Right lobe of liver (tissue), 6 donors: ENCODE data around the gene MYO10. TPM values are rescaled to one million over a fixed set of nuclear protein-coding genes. Genes with fewer than 3 reads are reported as not detected.

Source experiments
- ATAC-seq, 4 donors: fragments of 200-7000 bp; cut with Tn5 transposase; one replicate each; pipeline ENCODE4 v1.9.1; 2020; ENCODE audit warnings: mild to moderate bottlenecking in 4 of 4, moderate library complexity in 4 of 4
- DNase-seq, 3 donors: peaks; one replicate each; pipeline ENCODE4 v3.0.0-alpha.2; 2020
- H3K27ac ChIP-seq, 3 donors: fragments of 200-600 bp; one replicate each; pipeline ENCODE4 v1.8.0; 2022
- H3K27me3 ChIP-seq, 2 donors: fragments of 200-600 bp; one replicate each; pipeline ENCODE4 v1.8.0; 2022
- H3K36me3 ChIP-seq, 4 donors: fragments of 200-600 bp; sonication (generic) in 1 of 4; one replicate each; pipeline versions ENCODE4 v1.5.1 to v1.8.0; 2017 to 2022; ENCODE audit warnings: control low read depth in 1 of 4
- H3K4me1 ChIP-seq, 4 donors: fragments of 200-600 bp; sonication (generic) in 1 of 4; one replicate each; pipeline versions ENCODE4 v1.5.1 to v1.8.0; 2017 to 2022; ENCODE audit warnings: control low read depth in 1 of 4
- H3K4me3 ChIP-seq, 3 donors: fragments of 200-600 bp; one replicate each; pipeline ENCODE4 v1.8.0; 2022
- H3K9me3 ChIP-seq, 4 donors: fragments of 200-600 bp; sonication (generic) in 1 of 4; one replicate each; pipeline versions ENCODE4 v1.5.1 to v1.8.0; 2017 to 2022; ENCODE audit warnings: control low read depth in 1 of 4
- CTCF ChIP-seq, 4 donors: fragments of 200-600 bp in 3 of 4; fragments of 450-650 bp in 1 of 4; IDR thresholded peaks; one replicate each; pipeline versions ENCODE4 v1.5.1 to v1.8.0; 2016 to 2022; ENCODE audit warnings: antibody characterized with exemption in 4 of 4, mild to moderate bottlenecking in 2 of 4
- POLR2A ChIP-seq: fragments of 450-650 bp; IDR thresholded peaks from one replicate; pipeline ENCODE4 v1.6.1; 2017; ENCODE audit warnings: antibody characterized with exemption, mild to moderate bottlenecking
- WGBS: methylation state at CpG from one replicate; pipeline ENCODE4 v1.1.6; 2018; ENCODE audit warnings: low coverage, low lambda C conversion rate; ENCODE audit not compliant: insufficient coverage; ENCODE audit errors: missing lambda C conversion rate; 5-methylcytosine and 5-hydroxymethylcytosine counted together
- intact Hi-C, 2 donors: fragments of 100-400 bp; cut with DNase I; formaldehyde crosslinking; loops; one replicate each; pipeline versions ENCODE4 v1.11.2 to v1.14.1; 2022
- total RNA-seq, 6 experiments: library from RNA; depleted of rRNA in 2 of 6; stranded (reverse); fragments of >200 nt in 2 of 6; fragmentation: NEBNext Ultra II Directional in 3 of 6; extraction: Animal tissue kit (Norgen Biotek cat#: 25700) in 3 of 6; gene quantifications; one replicate each; pipeline versions ENCODE4 v1.1.0 to v1.2.4, GENCODE V29; 2016 to 2023
- donor health status: DM: no; HTN: yes; CAD: no.
- donor health status: DM: no; HTN: no; CAD: no.
- donor health status: DM: no; HTN: no; CAD: no.
- donor health status: DM: no; HTN: yes; CAD: no.
- donor health status: DM: no; HTN: yes; CAD: no.

The MYO10 gene
- total RNA-seq, 6 experiments from 2014 or later = 3.9 to 13.1 (median 6.9) TPM

DNA sequence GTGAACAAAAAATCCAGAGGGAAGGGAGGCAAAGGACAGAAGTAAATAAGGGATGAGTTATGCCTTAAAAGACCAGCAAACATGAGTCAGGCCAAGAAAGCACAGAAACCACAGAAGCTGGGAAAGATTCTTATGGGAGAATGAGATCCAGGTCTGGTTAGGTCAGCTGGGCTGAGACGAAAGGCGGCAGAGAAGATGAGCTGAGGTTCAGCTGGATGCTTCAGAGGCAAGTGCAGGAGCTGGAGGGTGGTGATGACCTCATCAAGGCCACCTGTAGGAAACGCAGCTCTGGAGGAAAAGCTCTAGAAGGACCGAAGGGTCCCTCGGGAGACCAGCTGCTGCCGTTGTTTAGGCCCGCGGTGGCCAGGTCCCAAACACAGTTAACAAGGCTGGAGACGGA is 152.0 kb downstream of the MYO10 start:
- Histone ChIP-seq H3K36me3 (no peaks in the 10 kb centered on the region), H3K27ac (no peak overlapping the region)

DNA sequence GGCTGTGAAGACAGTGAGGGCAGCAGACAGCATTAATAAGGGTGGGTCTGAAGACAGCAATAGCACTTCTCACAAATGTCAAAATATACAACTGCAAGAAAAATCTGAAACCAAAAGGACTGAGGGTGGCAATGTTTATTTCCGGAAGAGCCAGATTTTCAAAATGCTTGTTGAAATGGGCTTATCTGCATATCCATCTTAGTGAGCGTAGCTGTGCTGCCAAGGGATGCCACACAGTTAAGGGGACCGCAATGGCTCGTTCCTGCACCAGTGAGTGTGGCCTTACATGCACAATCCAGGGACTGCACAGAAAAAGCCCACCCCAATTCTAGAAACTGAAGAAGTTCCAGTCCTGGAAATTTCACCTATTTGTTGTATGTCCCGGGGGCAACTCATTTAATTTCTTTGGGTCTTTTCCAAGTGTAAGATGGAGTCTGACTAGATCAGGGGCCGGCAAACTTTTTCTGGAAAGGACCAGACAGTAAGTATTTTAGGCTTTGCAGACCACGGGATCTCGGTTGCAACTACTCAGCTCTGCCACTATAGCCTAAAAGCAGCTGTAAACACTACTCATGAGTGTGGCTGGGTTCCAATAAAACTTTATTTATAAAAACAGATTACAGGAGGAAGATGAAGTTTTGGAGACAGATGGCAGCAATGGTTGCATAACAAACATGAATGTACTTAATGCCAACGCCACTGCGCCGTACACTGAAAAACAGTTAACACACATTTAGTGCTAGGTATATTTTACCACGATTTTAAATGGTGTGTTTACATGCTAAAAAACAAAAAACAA is 154.1 kb downstream of the MYO10 start:
- 77% methylated on average over 9 of the region's 12 CpGs for WGBS
- Histone ChIP-seq H3K4me3 (no peak overlapping the region), H3K36me3 (no peaks in the 10 kb centered on the region), H3K27me3 (no peaks in the 10 kb centered on the region), H3K4me1 (no peaks in the 10 kb centered on the region), H3K9me3 (no peaks in the 10 kb centered on the region), H3K27ac (no peak overlapping the region)
- ATAC-seq = no peak
- intact Hi-C loops = no loop called here
- no peak for DNase-seq
- TF ChIP-seq CTCF (IDR thresholded peaks at IDR 0.05) (no peak), POLR2A (no peak)

More for the DNA sequence above, 152.0 kb downstream of the MYO10 start:
- no peak overlapping the region for H3K4me3 ChIP-seq
- no peak for DNase-seq
- no peaks in the 10 kb centered on the region for H3K27me3 ChIP-seq
- 87% methylated on average over 8 of the region's 9 CpGs for WGBS
- H3K9me3 ChIP-seq = no peaks in the 10 kb centered on the region
- H3K4me1 ChIP-seq = no peaks in the 10 kb centered on the region
- TF ChIP-seq CTCF (IDR thresholded peaks at IDR 0.05) (no peak), POLR2A (no peak)
- no peak for ATAC-seq
- intact Hi-C loops = no loop called here

- Histone ChIP-seq H3K27ac (no peak overlapping the region), H3K4me3 (no peak overlapping the region), H3K4me1 (no peaks in the 10 kb centered on the region), H3K36me3 (no peaks in the 10 kb centered on the region), H3K27me3 (no peaks in the 10 kb centered on the region), H3K9me3 (no peaks in the 10 kb centered on the region)
- no peak for DNase-seq
- 58% methylated on average over 6 of the region's 6 CpGs for WGBS
- no peak for ATAC-seq
- TF ChIP-seq CTCF (IDR thresholded peaks at IDR 0.05) = no peak
- no peak for TF ChIP-seq POLR2A
- intact Hi-C loops = no loop called here
These were observed 155.8 kb downstream of the MYO10 start for GRCh38 chr5:16780325-16780724.

DNA sequence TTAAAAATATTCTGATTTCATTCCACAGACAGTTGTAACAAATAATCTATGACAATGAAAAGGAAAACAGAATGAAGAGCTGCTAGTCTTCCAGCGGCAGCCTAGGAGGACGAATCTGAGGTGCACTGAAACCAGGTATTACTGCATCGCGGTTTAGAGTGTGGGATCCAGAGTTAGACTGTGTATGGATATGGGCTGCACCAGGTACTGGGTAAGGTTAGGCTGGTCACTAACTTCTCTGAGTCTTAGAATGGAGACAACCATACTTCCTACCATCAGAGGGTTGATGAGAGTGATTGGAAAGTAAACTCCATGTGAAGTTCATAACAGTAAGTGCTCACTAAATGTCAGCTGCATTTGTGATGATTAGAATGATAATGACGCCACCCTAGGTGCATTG is 158.7 kb downstream of the MYO10 start:
- no peak overlapping the region for H3K27ac ChIP-seq
- ATAC-seq (no peak), DNase-seq (no peak)
- H3K4me3 ChIP-seq = no peak overlapping the region
- intact Hi-C loops = no loop called here
- no peaks in the 10 kb centered on the region for H3K9me3 ChIP-seq
- WGBS = 79% methylated on average over 5 of the region's 5 CpGs
- no peaks in the 10 kb centered on the region for H3K4me1 ChIP-seq
- no peaks in the 10 kb centered on the region for H3K27me3 ChIP-seq
- H3K36me3 ChIP-seq = no peaks in the 10 kb centered on the region
- TF ChIP-seq CTCF (IDR thresholded peaks at IDR 0.05) (no peak), POLR2A (no peak)
